HL-60 (cell line): ENCODE measurements around the gene VWA3B.

ENCODE experiments used
- CTCF ChIP-seq: IDR thresholded peaks from one replicate; pipeline ENCODE4 v1.5.1; 2011; ENCODE audit warnings: low read length, control low read depth, inconsistent platforms; ENCODE audit not compliant: insufficient read depth
- GABPA ChIP-seq: IDR thresholded peaks from 2 replicates; pipeline ENCODE4 v1.6.1; 2012; ENCODE audit warnings: low read depth
- POLR2AphosphoS5 ChIP-seq: IDR thresholded peaks from 2 replicates; pipeline ENCODE4 v1.6.1; 2012; ENCODE audit warnings: low read depth
- REST ChIP-seq: IDR thresholded peaks from 2 replicates; pipeline ENCODE4 v1.6.1; 2012; ENCODE audit warnings: low read depth; ENCODE audit not compliant: insufficient replicate concordance

- TF ChIP-seq POLR2AphosphoS5 (no peak), CTCF (no peak), GABPA (no peak), REST (no peak)
Observed at GRCh38 chr2:98188351-98189046, 101.5 kb downstream of the VWA3B start.
